GM12878 (cell line): Measurements from ENCODE around the gene FKBP11. TPM values are rescaled to one million over a fixed set of nuclear protein-coding genes. Genes with fewer than 3 reads are reported as not detected.

ENCODE experiments used
- CEBPB ChIP-seq, 2 experiments: fragments of 150-350 bp in 1 of 2; IDR thresholded peaks; 2 replicates each; pipeline ENCODE4 v1.6.1; 2012 to 2014; ENCODE audit warnings: low read depth in 2 of 2, low read length in 2 of 2, borderline replicate concordance in 1 of 2, inconsistent platforms in 1 of 2
- CEBPZ ChIP-seq: fragments of 150-350 bp; IDR thresholded peaks from 2 replicates; pipeline ENCODE4 v1.6.1; 2016; ENCODE audit warnings: low read depth, low read length
- CREM ChIP-seq: IDR thresholded peaks from 2 replicates; pipeline ENCODE4 v1.6.1; 2014; ENCODE audit warnings: antibody characterized with exemption, low read depth
- CTCF ChIP-seq, 3 experiments: IDR thresholded peaks in 2 of 3; conservative IDR thresholded peaks in 1 of 3; 2 replicates each; pipeline ENCODE4 v1.5.1; 2011; ENCODE audit warnings: low read depth in 3 of 3, low read length in 3 of 3, mild to moderate bottlenecking in 3 of 3, control low read depth in 2 of 3, moderate library complexity in 2 of 3, inconsistent platforms in 1 of 3, mixed read lengths in 1 of 3; ENCODE audit not compliant: control insufficient read depth in 2 of 3, insufficient read depth in 1 of 3; ENCODE audit errors: extremely low read depth in 1 of 3
- IRF4 ChIP-seq: IDR thresholded peaks from 2 replicates; pipeline ENCODE4 v1.6.1; 2011; ENCODE audit warnings: low read depth, low read length
- JUNB ChIP-seq: IDR thresholded peaks from 2 replicates; pipeline ENCODE4 v1.6.1; 2016; ENCODE audit warnings: antibody characterized with exemption, mild to moderate bottlenecking
- MTA2 ChIP-seq: fragments of 450-650 bp; IDR thresholded peaks from 2 replicates; pipeline ENCODE4 v1.6.1; 2016; ENCODE audit warnings: low read depth, mild to moderate bottlenecking, moderate library complexity
- NFYB ChIP-seq: IDR thresholded peaks from 2 replicates; pipeline ENCODE4 v1.6.1; 2011; ENCODE audit warnings: low read depth, mild to moderate bottlenecking, low read length, improper control_type of control experiment, moderate library complexity; ENCODE audit not compliant: insufficient read depth
- RAD21 ChIP-seq: IDR thresholded peaks from 2 replicates; pipeline ENCODE4 v1.6.1; 2011; ENCODE audit warnings: mild to moderate bottlenecking, low read depth, low read length, moderate library complexity; ENCODE audit not compliant: insufficient read depth
- ZBTB40 ChIP-seq: fragments of 450-650 bp; IDR thresholded peaks from 2 replicates; pipeline ENCODE4 v1.6.1; 2016; ENCODE audit warnings: mild to moderate bottlenecking, moderate library complexity, borderline replicate concordance
- polyA plus RNA-seq, 11 experiments: library from polyadenylated mRNA; depleted of rRNA in 4 of 11; unstranded in 6 of 11; stranded (reverse) in 5 of 11; fragments of >200 nt; fragmentation: Nextera tagmentation in 4 of 11; fragmentation: Illumina TruSeq in 1 of 11; extraction: Ambion mirVana in 4 of 11; extraction: Trizol in 1 of 11; gene quantifications; 1 replicate in 1 of 11; 2 replicates in 10 of 11; pipeline versions ENCODE4 v1.2.1 to v1.2.3, GENCODE V29; 2011 to 2016; ENCODE audit warnings: inconsistent platforms in 2 of 11, missing spikeins in 2 of 11, low read depth in 1 of 11
- total RNA-seq, 4 experiments: library from RNA; depleted of rRNA in 3 of 4; stranded (reverse); fragments of >200 nt in 3 of 4; fragmentation: Illumina TruSeq in 1 of 4; extraction: Trizol in 1 of 4; gene quantifications; 2 replicates each; pipeline versions ENCODE4 v1.2.1 to v1.2.3, GENCODE V29; 2013 to 2021

The FKBP11 gene
- total and polyA plus RNA-seq, 10 of the 15 experiments (the other 5 are each of a cell fraction or from before 2014, with no cell fraction given): 25.0 to 135 (median 56.5) TPM

GRCh38 chr12:48901278-48901677, 24.0 kb downstream of the FKBP11 start (continued):
- TF ChIP-seq ZBTB40: peak; percentile 44; the same call in 1 of the 2 replicates
- TF ChIP-seq CEBPB (IDR thresholded peaks at IDR 0.05; ENCODE audit: borderline replicate concordance in 1 of 2, low read depth in 2 of 2, low read length in 2 of 2): no peak
- no peak for TF ChIP-seq CEBPZ
- TF ChIP-seq CREM: no peak
- TF ChIP-seq JUNB: peak; percentile 84
- TF ChIP-seq CTCF (IDR thresholded peaks at IDR 0.05 in 2 of 3, conservative IDR thresholded peaks at IDR 0.05 in 1 of 3; ENCODE audit: control insufficient read depth in 2 of 3, extremely low read depth in 1 of 3, insufficient read depth in 1 of 3, low read depth in 3 of 3, low read length in 3 of 3): no peak
- peak; percentile 88 for TF ChIP-seq IRF4
- 0 out of 2 replicates have a peak, but pooled peaks have one; percentile 35 for TF ChIP-seq NFYB
- no peak for TF ChIP-seq RAD21
- TF ChIP-seq MTA2: 0 out of 2 replicates have a peak, but pooled peaks have one; percentile 28
- TF ChIP-seq, all 136 proteins: peak for 6
